GM18508 (cell line): Measurements from ENCODE around the gene SH2B3.
"Not testable (repeated sequence)": the region's sequence is repeated elsewhere in the genome, so short reads cannot be mapped to it uniquely, and the experiment has no call there.

ENCODE experiments used
- ATAC-seq: cut with Tn5 transposase; IDR thresholded peaks from one replicate; pipeline ENCODE4 v1.9.1; 2021; ENCODE audit warnings: moderate number of reproducible peaks; ENCODE audit not compliant: insufficient read depth, unreplicated experiment

The SH2B3 gene

DNA sequence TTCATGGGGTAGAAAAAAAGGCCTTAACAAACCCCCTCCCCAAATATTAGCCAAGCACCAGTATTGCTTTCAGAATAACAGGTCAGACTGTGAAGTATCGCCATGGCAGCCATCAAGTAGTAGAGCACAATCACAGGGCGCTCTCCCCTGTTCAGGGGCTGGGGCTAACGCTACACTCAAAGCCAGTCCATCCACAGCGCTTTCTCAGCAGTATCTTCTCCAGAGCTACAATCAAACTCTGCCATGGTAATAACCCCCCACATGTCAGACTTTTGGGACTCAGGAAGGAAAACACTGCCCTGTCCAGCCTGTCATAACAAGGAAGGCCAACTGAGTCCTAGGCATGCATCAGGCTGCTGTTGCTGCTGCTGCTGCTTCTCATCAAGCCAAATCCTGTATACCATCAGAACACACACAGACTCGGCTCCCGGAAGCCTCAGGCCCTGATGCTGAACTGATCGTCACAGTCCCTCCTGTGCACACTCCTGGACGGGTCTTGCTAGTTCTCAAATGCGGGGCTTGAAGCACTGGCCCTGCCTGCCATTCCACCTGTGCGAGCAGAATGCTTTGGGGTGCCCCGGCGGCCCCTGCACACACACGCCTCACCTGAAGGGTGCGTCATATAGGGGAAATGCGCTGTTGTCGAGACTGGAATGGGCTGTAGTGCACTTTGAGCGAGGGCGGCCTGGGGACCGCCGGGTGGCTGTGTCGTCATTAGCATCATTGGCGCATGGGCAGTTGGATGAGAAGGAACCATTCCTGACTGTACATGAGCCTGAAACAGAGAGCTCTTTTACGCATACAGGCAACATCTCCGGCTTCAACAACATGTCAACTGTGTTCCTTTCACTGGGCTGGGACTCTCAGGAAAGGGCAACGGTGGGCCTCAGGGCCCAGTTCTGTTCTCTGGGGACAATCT lies 47.6 kb downstream of the SH2B3 start:
- ATAC-seq = no peak

DNA sequence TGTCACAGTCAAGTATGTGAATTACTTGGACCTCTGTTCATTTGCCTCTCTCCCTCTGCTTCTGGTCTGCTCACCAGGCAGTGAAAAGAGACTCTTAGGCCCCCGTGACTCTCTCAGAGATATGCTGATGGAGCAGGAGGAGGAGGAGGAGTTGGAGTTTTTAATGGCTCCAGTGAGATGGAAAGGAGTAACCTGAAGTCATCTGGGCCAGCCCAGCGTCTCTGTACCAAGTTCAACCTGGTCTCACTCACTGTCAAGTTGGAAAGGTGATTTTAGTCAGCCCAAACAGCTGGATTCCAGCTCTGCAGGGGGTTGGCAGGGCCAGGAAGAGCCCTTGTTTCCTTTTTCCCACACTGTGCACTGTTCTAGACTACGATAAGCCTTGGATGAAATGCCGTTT lies 48.6 kb downstream of the SH2B3 start:
- ATAC-seq = no peak

DNA sequence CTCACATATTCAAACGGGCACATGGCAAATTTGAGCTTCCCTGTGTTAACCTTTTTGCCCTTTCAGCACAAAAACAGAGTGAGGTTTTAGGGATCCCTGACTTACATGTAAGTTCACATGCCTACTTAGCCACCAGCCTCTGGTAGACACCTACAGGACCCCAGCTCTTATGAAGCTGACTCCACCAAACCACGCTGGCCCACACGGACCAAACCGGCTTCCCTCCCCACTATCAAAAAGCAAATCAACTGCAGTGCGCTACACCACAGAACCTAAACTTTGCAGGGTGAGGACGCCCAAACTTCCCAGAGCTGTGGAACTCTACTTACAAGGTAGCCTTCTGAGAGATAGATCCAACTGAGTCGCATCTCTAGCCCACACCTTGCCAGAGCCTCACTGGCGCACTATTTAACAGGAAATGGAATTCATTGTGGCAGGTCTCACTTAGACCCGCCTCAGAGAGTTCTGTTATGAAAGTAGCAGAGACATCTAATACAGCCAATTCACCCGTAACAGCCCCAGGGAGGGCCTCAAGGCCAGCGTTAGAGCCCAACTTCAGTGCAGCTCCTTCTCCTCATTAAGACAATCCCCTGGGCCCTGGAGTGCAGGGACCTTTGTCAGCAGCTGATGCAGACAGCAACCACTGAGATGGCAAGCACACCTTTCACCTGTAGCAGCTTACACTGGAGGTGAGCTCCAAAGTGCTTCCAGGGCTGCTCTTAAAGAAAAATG lies 49.2 kb downstream of the SH2B3 start:
- no peak for ATAC-seq

DNA sequence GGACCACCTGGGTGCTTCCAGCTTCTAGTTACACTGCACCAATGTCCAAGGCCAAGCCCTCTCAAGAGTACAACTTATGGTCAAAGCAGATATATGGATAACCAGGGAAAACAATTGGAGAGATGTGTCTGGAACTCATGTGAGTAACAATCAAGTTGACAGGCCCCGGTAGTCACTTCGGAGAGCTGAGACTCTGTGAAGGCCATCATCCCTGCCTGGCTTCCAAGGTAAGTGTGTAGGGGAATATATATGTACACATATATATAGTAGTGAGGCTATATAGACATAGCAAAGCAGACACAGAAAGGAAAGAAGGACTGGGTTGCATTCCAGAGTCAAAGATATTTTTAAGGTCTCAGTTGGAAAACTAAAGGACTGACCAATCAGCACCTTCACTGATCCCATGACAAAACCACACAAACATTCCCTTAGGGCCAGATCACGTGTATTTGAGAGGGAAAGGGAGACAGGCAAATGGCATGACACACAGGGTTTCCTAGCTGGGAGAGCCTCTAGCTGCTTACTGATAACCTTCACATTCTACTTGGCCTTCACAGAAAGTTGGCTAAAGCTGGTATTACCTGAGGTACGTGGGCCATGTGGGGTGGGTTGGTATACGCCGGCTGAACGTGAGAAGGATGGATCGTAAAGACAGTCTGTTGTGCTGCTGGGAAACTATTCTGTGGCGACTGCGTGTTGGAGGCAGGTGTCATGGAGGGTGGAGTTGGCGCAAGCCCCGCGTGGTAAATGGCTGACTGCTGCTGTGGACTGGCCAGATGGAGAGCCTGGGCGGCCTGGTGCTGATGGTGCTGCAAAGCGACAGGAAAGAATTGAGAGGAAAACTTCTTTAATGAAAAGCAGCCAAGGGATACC lies 50.0 kb downstream of the SH2B3 start:
- ATAC-seq = no peak

DNA sequence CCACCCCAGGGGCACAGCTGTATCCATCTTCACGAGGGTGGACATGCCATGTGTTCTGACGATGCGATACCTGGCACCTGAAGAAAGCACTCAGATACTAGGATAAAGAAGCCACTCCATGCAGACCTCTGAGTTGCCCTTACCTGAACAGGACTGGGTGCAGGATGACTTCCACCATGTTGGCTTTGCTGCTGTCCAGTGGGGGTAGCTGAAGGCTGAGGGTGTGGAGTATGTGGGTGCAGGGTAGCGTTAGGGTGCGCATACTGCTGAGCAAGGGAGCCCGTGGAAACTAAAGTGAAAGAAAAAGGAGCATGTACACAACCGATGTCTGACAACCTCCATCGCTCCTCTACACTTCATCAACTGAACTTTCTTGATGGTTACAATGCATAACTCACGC lies 51.3 kb downstream of the SH2B3 start:
- no peak for ATAC-seq

DNA sequence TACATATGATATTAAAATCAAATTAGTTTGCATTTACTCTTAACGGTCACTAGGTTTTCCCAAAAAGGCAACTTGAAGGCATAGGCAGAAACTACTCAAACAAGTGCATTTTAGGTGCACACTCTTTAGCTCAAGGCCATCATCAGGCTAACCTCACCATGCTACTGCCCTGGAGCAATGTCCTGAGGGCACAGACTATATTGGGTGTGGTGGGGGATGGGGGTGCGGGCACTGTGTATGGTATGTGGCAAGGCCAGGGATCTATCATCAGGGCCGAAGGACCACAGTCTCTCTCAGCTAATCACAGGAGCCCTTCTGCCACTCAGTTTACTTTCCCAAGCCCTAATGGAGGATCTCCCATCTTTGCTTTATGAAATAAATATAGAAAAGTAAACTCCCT lies 51.9 kb downstream of the SH2B3 start:
- no peak for ATAC-seq

DNA sequence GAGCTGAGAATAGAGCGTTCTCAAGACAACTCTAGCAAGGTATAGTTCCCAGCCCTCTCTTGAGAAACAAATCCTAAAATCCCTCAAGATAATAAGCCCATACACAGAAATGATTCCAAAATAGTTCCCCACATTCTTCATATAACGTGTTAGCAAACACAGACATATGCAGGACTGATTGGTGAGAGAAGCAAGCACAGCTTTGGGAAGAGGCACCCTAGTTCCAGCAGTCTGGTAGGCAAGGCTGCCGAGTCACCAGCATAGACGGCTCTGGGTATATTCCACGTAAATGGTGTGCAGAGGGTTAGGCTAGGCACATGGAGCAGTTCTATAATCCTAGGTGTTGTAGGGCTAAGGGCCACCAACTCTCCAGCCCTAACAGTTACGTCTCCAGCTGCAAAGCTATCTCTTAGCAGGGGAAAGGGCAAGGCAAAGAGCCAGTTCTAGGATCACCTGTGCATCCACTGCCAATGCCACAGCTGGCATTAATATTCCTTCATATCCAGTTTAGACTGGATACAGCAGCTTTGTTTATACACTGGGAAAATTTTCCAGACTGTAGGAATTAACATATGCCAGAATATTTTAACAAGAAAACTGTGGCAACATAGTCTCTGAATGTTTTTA lies 52.9 kb downstream of the SH2B3 start:
- no peak for ATAC-seq

DNA sequence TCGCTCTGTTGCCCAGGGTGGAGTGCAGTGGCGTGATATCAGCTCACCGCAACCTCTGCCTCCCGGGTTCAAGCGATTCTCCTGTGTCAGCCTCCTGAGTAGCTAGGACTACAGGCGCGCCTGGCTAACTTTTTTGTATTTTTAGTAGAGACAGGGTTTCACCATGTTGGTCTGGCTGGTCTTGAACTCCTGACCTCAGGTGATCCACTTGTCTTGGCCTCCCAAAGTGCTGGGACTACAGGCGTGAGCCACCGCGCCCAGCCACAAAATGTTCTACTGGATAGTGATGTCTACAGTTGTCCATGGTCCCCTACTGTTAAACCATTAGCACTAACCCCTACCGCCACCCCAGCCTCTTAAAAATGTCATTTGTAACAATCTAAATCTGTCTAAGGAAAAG lies 54.4 kb downstream of the SH2B3 start:
- ATAC-seq = not testable (repeated sequence)

DNA sequence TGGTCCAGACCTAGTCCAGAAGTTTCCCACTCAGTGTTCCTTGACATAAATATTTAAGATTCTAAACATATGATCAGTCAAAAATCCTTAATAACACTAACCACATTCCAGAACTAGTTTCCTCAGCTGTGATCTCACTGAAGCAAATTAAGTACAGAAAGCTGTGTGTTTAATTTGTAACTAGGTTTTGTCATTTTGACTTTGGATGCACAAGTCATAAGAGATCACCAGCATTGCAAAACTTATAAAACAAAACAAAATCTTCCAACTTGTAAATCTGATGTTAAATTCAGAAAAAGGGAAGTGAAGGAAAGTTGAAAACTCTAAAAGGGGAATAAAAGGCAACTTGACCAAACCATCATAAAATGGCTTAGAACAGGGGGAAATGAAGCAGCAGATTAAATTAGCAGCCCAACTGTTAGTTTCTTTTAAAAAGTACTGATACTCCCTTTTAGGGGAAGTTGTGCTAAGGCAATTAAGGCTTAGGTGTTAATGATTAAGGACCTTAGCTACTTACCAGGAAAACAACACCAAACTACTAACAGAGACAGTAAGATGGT lies 56.6 kb downstream of the SH2B3 start:
- no peak for ATAC-seq

DNA sequence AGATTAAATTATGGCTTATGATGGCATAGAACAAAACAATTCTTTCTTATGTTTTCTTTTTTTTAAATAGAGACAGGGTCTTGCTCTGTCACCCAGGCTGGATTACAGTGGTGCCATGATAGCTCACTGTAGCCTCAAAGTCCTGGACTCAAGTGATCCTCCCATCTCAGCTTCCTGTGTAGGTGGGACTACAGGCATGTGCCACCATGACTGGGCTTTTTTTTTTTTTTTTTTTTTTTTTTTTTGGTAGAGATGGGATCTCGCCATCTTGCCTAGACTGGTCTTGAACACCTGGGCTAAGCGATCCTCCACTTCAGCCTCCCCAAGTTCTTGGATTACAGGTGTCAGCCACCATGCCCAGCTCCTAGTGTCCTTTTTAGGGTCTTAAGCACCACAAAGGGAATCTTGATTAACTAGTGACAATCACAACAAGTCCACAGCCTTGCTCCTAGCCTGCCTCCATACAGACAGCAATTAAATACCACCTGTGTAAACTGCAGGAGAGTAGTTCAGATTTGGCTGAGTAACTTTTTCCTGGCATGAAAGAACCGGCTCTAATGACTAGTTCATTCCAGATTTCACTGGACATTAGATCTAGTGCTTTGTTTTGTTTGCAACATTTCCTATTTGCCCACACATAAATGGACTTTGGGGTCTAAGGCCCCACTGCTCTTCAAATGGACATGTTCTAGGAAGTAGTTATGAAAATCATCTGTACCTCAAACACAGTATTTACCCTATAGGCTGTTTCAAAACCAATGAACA lies 61.6 kb downstream of the SH2B3 start:
- no peak for ATAC-seq

DNA sequence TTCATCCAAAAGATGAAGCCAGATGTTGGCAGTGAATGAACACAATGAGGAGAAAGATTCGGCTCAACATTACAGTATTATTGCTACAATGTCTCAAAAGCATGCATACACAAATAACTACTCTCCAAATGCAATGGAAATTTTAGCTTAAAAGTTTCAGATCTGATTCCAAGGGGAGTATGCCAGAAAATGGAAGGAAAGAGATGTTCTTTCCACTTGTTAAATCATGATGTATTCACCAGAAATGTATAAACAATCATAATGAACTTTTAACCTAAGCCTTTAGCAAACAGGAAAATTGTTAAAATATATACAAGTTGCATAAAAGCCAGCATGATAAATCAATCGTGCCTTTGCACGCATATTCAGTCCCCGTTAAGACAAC lies 62.1 kb downstream of the SH2B3 start:
- ATAC-seq = no peak

DNA sequence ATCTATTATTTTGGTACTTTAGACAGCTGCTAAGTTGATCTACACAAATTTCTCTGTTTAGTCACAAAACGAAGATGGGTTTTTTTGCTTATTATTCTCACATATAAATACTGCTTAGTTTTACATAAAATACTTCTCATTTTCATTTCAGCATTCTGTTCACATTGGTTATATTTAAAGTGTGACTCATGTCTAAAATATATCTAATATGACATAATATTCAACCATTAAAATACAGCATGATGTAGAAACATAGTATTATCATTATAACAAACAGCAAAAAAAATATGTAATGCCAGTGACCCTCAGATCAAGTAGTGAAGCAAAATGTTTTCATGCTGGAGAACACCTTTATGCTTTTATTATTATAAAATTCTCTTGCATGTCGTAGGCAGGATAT lies 63.7 kb downstream of the SH2B3 start:
- ATAC-seq = no peak

DNA sequence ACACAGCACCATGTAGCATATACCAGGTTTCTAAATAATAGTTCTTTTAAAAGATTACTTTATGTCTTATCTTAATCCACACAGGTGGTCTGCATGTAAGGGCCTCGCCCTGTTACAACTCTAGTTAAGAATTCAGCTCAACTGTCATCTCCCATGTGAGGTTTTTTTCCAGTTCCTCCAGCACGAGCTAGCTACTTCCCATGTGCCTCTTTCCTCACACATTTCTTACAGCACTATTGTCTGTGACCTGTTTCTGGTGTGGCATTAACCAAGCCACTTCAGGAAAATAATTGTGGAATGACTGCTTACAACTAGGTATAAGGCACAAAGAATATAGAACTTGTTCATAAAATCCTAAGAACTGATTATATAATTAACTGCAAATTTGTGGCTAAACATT lies 65.5 kb downstream of the SH2B3 start:
- no peak for ATAC-seq

DNA sequence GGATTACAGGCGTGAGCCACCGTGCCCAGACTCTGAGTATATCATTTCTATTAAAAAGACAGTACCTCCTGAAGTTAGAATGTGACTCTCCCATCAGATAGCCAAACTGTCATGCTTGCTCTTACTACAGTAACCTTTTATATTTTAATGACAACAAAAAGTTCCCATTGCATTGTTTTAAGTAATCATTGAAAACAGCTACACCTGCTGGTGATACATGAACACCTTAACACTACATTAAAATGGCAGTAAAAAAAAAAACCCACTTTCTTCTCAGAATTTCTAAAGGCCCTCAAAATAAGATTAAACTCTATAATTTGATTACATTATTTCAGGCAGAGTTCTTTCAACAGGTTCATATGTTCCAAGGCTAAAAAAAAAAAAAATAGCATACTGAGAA lies 76.7 kb downstream of the SH2B3 start:
- ATAC-seq = no peak

DNA sequence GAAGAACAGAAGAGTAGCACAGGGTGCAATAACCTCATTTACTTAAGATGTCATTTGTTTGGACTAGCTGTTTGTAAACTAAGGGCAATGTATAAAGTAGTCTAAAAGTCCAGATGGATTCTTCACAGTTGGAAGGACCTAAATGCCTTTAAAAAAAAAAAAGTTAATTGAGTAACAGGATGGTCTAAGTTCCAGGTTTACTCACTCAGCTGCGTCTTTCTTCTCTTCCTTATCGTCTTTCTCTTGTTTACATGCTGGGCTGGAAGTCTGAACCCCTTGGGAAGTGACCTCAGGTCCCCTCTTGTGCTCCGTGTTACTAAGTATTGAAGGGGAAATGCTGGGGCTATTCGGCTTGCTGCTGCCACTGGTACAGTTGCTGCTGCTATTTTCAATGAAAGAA lies 82.5 kb downstream of the SH2B3 start:
- no peak for ATAC-seq

DNA sequence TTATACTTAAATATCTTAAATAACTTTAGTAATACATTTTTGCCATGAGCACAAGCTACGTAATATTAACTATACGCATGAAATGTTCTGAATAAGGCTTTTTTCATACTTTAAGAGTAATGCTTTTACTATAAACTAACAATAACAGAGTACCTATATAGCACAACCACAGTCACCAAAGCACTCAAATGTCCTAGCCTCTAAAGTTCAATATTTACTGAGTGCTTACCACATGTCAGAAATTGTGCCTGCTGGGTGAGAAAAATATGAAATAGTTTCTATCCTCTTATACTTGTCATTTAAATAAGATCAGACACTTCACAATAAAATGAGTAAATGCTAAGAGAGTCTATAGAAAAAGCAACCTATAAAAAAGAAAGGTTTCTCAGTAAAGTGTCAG lies 83.1 kb downstream of the SH2B3 start:
- no peak for ATAC-seq

DNA sequence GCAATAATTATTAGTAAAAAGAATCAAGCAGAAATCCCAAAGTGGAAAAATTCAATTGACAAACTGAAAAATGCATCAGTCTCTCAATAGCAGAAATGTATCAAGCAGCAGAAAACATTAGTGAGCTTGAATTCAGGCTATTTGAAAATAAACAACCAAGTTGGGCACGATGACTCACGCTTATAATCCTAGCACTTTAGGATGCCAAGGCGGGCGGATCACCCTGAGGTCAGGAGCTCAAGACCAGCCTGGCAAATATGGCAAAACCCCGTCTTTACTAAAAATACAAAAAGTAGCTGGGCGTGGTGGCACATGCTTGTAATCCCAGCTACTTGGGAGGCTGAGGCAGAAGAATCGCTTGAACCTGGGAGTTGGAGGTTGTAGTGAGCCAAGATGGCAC lies 87.3 kb downstream of the SH2B3 start:
- ATAC-seq = not testable (repeated sequence)

DNA sequence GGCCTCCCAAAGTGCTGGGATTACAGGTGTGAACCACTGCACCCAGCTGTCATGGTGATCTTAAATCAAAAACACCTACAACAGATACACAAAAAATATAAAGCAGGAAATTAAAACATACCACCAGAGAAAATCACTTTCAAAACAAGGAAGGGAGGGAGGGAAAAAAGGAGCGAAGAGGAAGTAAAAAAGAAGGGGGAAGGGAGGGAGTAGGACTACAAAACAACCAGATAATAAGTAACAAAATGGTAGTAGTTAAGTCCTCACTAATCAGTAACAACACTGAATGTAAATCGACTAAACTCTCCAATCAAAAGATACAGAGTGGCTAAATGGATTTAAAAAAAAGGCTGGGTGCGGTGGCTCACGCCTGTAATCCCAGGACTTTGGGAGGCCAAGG lies 89.0 kb downstream of the SH2B3 start:
- ATAC-seq = no peak
